HEK293T (cell line): ENCODE measurements around the gene FBXO34.

Source experiments
- BHLHE40 ChIP-seq: fragments of 450-650 bp; IDR thresholded peaks from 2 replicates; pipeline ENCODE4 v1.6.1; 2016; ENCODE audit warnings: mild to moderate bottlenecking, moderate library complexity, borderline replicate concordance
- FOXM1 ChIP-seq: fragments of 450-650 bp; IDR thresholded peaks from 2 replicates; pipeline ENCODE4 v1.6.1; 2017; ENCODE audit warnings: mild to moderate bottlenecking, borderline replicate concordance
- HDGF ChIP-seq: fragments of 450-650 bp; IDR thresholded peaks from 2 replicates; pipeline ENCODE4 v1.6.1; 2017; ENCODE audit warnings: antibody characterized with exemption, borderline replicate concordance
- TARDBP ChIP-seq: fragments of 450-650 bp; IDR thresholded peaks from 2 replicates; pipeline ENCODE4 v1.6.1; 2016

DNA sequence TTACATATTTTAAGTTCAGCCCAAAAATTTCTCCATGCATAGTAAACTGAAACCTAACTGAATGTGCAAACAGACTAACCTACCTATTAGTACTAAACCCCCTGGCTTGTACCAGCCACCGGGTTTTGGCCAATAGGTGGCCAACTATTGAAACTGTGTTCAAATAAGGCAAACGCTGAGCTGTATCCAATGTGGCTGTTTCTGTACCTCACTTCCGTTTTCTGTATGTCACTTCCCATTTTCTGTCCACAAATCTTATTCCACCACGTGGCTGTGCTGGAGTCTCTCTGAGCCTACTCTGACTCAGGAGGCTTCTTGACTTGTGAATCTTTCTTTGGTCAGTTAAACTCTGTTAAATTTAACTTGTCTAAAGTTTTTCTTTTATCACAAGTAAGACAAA lies 6.0 kb upstream of the FBXO34 start:
- no peak for TF ChIP-seq BHLHE40
- no peak for TF ChIP-seq HDGF
- TF ChIP-seq TARDBP: no peak
- TF ChIP-seq FOXM1: no peak
